Right lobe of liver (tissue), 6 donors: Measurements from ENCODE around the gene UNC5CL. TPM values are rescaled to one million over a fixed set of nuclear protein-coding genes. Genes with fewer than 3 reads are reported as not detected.
"Not testable (repeated sequence)": the region's sequence is repeated elsewhere in the genome, so short reads cannot be mapped to it uniquely, and the experiment has no call there.

Experiments used
- ATAC-seq, 4 donors: fragments of 200-7000 bp; cut with Tn5 transposase; one replicate each; pipeline ENCODE4 v1.9.1; 2020; ENCODE audit warnings: mild to moderate bottlenecking in 4 of 4, moderate library complexity in 4 of 4
- DNase-seq, 3 donors: peaks; one replicate each; pipeline ENCODE4 v3.0.0-alpha.2; 2020
- H3K27ac ChIP-seq, 3 donors: fragments of 200-600 bp; one replicate each; pipeline ENCODE4 v1.8.0; 2022
- H3K27me3 ChIP-seq, 2 donors: fragments of 200-600 bp; one replicate each; pipeline ENCODE4 v1.8.0; 2022
- H3K36me3 ChIP-seq, 4 donors: fragments of 200-600 bp; sonication (generic) in 1 of 4; one replicate each; pipeline versions ENCODE4 v1.5.1 to v1.8.0; 2017 to 2022; ENCODE audit warnings: control low read depth in 1 of 4
- H3K4me1 ChIP-seq, 4 donors: fragments of 200-600 bp; sonication (generic) in 1 of 4; one replicate each; pipeline versions ENCODE4 v1.5.1 to v1.8.0; 2017 to 2022; ENCODE audit warnings: control low read depth in 1 of 4
- H3K4me3 ChIP-seq, 3 donors: fragments of 200-600 bp; one replicate each; pipeline ENCODE4 v1.8.0; 2022
- H3K9me3 ChIP-seq, 4 donors: fragments of 200-600 bp; sonication (generic) in 1 of 4; one replicate each; pipeline versions ENCODE4 v1.5.1 to v1.8.0; 2017 to 2022; ENCODE audit warnings: control low read depth in 1 of 4
- POLR2A ChIP-seq: fragments of 450-650 bp; IDR thresholded peaks from one replicate; pipeline ENCODE4 v1.6.1; 2017; ENCODE audit warnings: antibody characterized with exemption, mild to moderate bottlenecking
- whole genome bisulfite sequencing: methylation state at CpG from one replicate; pipeline ENCODE4 v1.1.6; 2018; ENCODE audit warnings: low coverage, low lambda C conversion rate; ENCODE audit not compliant: insufficient coverage; ENCODE audit errors: missing lambda C conversion rate; 5-methylcytosine and 5-hydroxymethylcytosine counted together
- intact Hi-C, 2 donors: fragments of 100-400 bp; cut with DNase I; formaldehyde crosslinking; loops; one replicate each; pipeline versions ENCODE4 v1.11.2 to v1.14.1; 2022
- total RNA-seq, 6 experiments: library from RNA; depleted of rRNA in 2 of 6; stranded (reverse); fragments of >200 nt in 2 of 6; fragmentation: NEBNext Ultra II Directional in 3 of 6; extraction: Animal tissue kit (Norgen Biotek cat#: 25700) in 3 of 6; gene quantifications; one replicate each; pipeline versions ENCODE4 v1.1.0 to v1.2.4, GENCODE V29; 2016 to 2023
- TF ChIP-seq, protein P1 (sequence below), 4 donors: fragments of 200-600 bp in 3 of 4; fragments of 450-650 bp in 1 of 4; IDR thresholded peaks; one replicate each; pipeline versions ENCODE4 v1.5.1 to v1.8.0; 2016 to 2022; ENCODE audit warnings: antibody characterized with exemption in 4 of 4, mild to moderate bottlenecking in 2 of 4
- donor health status: DM: no; HTN: yes; CAD: no.
- donor health status: DM: no; HTN: no; CAD: no.
- donor health status: DM: no; HTN: no; CAD: no.
- donor health status: DM: no; HTN: yes; CAD: no.
- donor health status: DM: no; HTN: yes; CAD: no.

The UNC5CL gene
- total RNA-seq, 6 experiments from 2014 or later: 5.0 to 35.7 (median 13.5) TPM

DNA sequence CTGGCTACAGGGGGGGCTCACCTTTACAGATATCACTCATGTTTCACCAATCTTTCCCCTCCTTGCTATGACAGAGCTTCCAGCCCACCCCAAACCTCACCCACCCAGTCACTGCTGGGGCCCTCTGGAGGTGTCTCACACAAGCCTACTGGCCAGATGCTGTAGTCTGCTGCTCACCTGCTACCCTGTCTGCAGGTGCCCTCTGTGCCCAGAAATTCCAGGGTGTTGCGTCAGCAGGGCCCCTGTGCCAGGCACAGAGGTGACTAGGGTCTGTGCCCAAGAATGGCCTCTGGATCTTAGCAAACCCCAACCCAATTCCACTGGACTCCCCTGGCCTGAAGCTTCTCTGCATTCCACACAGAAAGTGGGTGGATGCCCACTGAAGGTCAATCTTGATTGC lies 21.4 kb downstream of the UNC5CL start:
- Histone ChIP-seq H3K36me3 (no peaks in the 10 kb centered on the region), H3K4me3 (no peak overlapping the region), H3K4me1 (peaks cover 0 to 17% (median 8%) of the 10 kb centered on the region in 4 donors), H3K27ac (no peak overlapping the region), H3K27me3 (no peaks in the 10 kb centered on the region), H3K9me3 (no peaks in the 10 kb centered on the region)
- intact Hi-C loops: no loop called here
- ATAC-seq (peak; percentile 13 to 55 (median 35)), DNase-seq (no peak)
- TF ChIP-seq, protein P1, sequence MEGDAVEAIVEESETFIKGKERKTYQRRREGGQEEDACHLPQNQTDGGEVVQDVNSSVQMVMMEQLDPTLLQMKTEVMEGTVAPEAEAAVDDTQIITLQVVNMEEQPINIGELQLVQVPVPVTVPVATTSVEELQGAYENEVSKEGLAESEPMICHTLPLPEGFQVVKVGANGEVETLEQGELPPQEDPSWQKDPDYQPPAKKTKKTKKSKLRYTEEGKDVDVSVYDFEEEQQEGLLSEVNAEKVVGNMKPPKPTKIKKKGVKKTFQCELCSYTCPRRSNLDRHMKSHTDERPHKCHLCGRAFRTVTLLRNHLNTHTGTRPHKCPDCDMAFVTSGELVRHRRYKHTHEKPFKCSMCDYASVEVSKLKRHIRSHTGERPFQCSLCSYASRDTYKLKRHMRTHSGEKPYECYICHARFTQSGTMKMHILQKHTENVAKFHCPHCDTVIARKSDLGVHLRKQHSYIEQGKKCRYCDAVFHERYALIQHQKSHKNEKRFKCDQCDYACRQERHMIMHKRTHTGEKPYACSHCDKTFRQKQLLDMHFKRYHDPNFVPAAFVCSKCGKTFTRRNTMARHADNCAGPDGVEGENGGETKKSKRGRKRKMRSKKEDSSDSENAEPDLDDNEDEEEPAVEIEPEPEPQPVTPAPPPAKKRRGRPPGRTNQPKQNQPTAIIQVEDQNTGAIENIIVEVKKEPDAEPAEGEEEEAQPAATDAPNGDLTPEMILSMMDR (IDR thresholded peaks at IDR 0.05): no peak
- TF ChIP-seq POLR2A: no peak
- no CpG with 5 or more reads among the region's 1 CpG for WGBS

DNA sequence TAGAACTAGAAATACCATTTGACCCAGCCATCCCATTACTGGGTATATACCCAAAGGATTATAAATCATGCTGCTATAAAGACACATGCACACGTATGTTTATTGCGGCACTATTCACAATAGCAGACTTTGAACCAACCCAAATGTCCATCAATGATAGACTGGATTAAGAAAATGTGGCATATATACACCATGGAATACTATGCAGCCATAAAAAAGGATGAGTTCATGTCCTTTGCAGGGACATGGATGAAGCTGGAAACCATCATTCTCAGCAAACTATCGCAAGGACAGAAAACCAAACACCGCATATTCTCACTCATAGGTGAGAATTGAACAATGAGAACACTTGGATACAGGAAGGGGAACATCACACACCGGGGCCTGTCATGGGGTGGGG lies 23.2 kb downstream of the UNC5CL start:
- H3K9me3 ChIP-seq, ATAC-seq, DNase-seq, H3K27ac ChIP-seq, H3K36me3 ChIP-seq, H3K4me3 ChIP-seq, H3K27me3 ChIP-seq, intact Hi-C loops: not testable (repeated sequence)
- H3K4me1 ChIP-seq: peaks cover 0 to 33% (median 16%) of the 10 kb centered on the region in 4 donors
- WGBS: 100% methylated on average over 3 of the region's 5 CpGs

DNA sequence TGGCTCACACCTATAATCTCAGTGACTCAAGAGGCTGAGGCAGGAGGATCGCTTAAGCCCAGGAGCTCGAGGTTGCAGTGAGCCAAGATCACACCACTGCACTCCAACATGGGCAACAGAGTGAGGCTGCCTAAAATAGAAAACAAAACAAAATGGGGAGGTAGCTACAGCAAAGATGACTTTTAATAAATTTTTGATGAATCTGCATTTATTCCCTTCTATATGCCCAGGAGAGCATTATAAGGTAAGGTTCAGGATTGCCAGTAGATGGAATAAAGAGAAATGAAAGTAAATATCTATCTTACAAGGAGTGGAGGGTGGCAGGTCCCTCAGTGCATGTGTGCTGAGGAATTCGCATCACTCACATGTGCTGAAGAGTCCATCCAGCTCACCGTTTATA lies 24.2 kb downstream of the UNC5CL start:
- H3K4me3 ChIP-seq: no peak overlapping the region
- H3K27me3 ChIP-seq: no peaks in the 10 kb centered on the region
- WGBS: 78% methylated on average over 1 of the region's 4 CpGs
- H3K27ac ChIP-seq: no peak overlapping the region
- intact Hi-C loops: no loop called here
- DNase-seq (no peak), ATAC-seq (no peak)
- H3K36me3 ChIP-seq: no peaks in the 10 kb centered on the region
- H3K4me1 ChIP-seq: peaks cover 0 to 34% (median 16%) of the 10 kb centered on the region in 4 donors
- no peaks in the 10 kb centered on the region for H3K9me3 ChIP-seq
- TF ChIP-seq, protein P1 (IDR thresholded peaks at IDR 0.05): no peak
- no peak for TF ChIP-seq POLR2A

GRCh38 chr6:41013466-41014153 lies 25.4 kb downstream of the UNC5CL start:
- intact Hi-C loops: no loop called here
- H3K27me3 ChIP-seq: no peaks in the 10 kb centered on the region
- DNase-seq (peak in 1 of 3 donors; percentile 59), ATAC-seq (peak; percentile 63 to 79 (median 75))
- H3K27ac ChIP-seq: peak overlapping the region in 2 of 3 donors; percentile 33 to 59
- peaks cover 0 to 34% (median 16%) of the 10 kb centered on the region in 4 donors for H3K4me1 ChIP-seq
- no peak overlapping the region for H3K4me3 ChIP-seq
- WGBS: 16% methylated on average over 4 of the region's 5 CpGs
- H3K36me3 ChIP-seq: no peaks in the 10 kb centered on the region
- TF ChIP-seq, protein P1 (IDR thresholded peaks at IDR 0.05): no peak
- no peak for TF ChIP-seq POLR2A
- H3K9me3 ChIP-seq: no peaks in the 10 kb centered on the region

- H3K27me3 ChIP-seq: no peaks in the 10 kb centered on the region
- no peak overlapping the region for H3K4me3 ChIP-seq
- H3K27ac ChIP-seq: peak overlapping the region in 1 of 3 donors; percentile 47
- H3K9me3 ChIP-seq: no peaks in the 10 kb centered on the region
- 24% methylated on average over 2 of the region's 2 CpGs for WGBS
- ATAC-seq: peak; percentile 36 to 59 (median 52)
- TF ChIP-seq, protein P1 (IDR thresholded peaks at IDR 0.05): no peak
- TF ChIP-seq POLR2A: no peak
- DNase-seq: no peak
- H3K36me3 ChIP-seq: no peaks in the 10 kb centered on the region
- peaks cover 0 to 34% (median 16%) of the 10 kb centered on the region in 4 donors for H3K4me1 ChIP-seq
- intact Hi-C loops: no loop called here
These were observed 27.3 kb downstream of the UNC5CL start for GRCh38 chr6:41011673-41012072.
